ENCODE results near the gene HDAC9. TPM values are rescaled to one million over a fixed set of nuclear protein-coding genes. Genes with fewer than 3 reads are reported as not detected.

Gene HDAC9
- total and polyA plus RNA-seq, 2 of the 13 experiments (the other 11 are each of a cell fraction or from before 2014, with no cell fraction given) = 0.05 to 0.07 TPM

DNA sequence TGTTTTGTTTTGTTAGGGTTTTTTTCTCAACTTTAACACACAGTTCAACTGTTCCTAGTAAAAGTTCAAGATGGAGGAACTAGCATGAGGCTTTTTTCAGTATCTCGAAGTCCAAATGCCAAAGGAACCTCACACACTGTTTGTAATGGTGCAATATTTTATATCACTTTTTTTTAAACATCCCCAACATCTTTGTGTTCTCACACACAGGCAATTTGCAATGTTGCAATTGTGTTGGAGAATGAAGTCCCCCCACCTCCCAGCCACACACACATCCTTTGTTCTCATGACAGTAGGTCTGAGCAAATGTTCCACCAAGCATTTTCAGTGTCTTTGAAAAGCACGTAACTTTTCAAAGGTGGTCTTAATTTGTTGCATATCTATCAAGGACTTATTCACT is 501.0 kb downstream of the HDAC9 start:
- H3K4me1 ChIP-seq (ENCODE audit: insufficient read depth, low read length) = no peaks in the 10 kb centered on the region
- TF ChIP-seq ADNP (CRISPR knock-in tag; IDR thresholded peaks at IDR 0.05) (no peak), KDM1A (CRISPR knock-in tag; IDR thresholded peaks at IDR 0.05) (no peak), KDM3A (CRISPR knock-in tag; IDR thresholded peaks at IDR 0.05; ENCODE audit: low read depth) (no peak)
- TF ChIP-seq, protein P1, sequence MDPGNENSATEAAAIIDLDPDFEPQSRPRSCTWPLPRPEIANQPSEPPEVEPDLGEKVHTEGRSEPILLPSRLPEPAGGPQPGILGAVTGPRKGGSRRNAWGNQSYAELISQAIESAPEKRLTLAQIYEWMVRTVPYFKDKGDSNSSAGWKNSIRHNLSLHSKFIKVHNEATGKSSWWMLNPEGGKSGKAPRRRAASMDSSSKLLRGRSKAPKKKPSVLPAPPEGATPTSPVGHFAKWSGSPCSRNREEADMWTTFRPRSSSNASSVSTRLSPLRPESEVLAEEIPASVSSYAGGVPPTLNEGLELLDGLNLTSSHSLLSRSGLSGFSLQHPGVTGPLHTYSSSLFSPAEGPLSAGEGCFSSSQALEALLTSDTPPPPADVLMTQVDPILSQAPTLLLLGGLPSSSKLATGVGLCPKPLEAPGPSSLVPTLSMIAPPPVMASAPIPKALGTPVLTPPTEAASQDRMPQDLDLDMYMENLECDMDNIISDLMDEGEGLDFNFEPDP (CRISPR knock-in tag; conservative IDR thresholded peaks at IDR 0.05) = no peak
- whole genome bisulfite sequencing (ENCODE audit: low lambda C conversion rate) = 5% methylated on average over 2 of the region's 2 CpGs
- BruUV-seq (replicated peaks) = no TSS peak
- FAIRE-seq (no peak), ATAC-seq (no peak), DNase-seq (ENCODE audit: low spot score) (no peak)
- no peak overlapping the region for H3K9ac ChIP-seq (ENCODE audit: insufficient read depth, low read depth, low read length)
- no peak overlapping the region for H3K4me2 ChIP-seq (ENCODE audit: low read depth, low read length)
- no peak overlapping the region for H3K4me3 ChIP-seq (replicated peaks in 1 of 3; ENCODE audit: insufficient read depth in 1 of 3, low read depth in 2 of 3, low read length in 3 of 3)
- H4K20me1 ChIP-seq (ENCODE audit: insufficient read depth, low read length) = no peaks in the 10 kb centered on the region
- intact Hi-C loops (cut with micrococcal nuclease; ENCODE audit: unreplicated experiment) (no loop called here), in situ Hi-C loops (cut with HindIII; ENCODE audit: extremely low pct_ligation_motif_present, low pct_unique_long_range_greater_than_20kb) (no loop called here)
- no peak overlapping the region for H3K27ac ChIP-seq (ENCODE audit: extremely low read length, insufficient read depth, low read length)
- no peak overlapping the region for H2AFZ ChIP-seq (ENCODE audit: low read length)
- H3K36me3 ChIP-seq (replicated peaks in 1 of 2; ENCODE audit: control insufficient read depth in 1 of 2, insufficient read depth in 2 of 2, low read length in 2 of 2) = no peaks in the 10 kb centered on the region
- H3K27me3 ChIP-seq (ENCODE audit: control insufficient read depth in 1 of 2, insufficient read depth in 2 of 2, low read length in 2 of 2) = no peaks in the 10 kb centered on the region
- H3K79me2 ChIP-seq (ENCODE audit: insufficient read depth, low read length) = no peaks in the 10 kb centered on the region
- CTCF ChIA-PET (ENCODE audit: low intra/inter-chr PET ratio, low total read pairs) = no interaction called here
- POLR2A ChIA-PET = no interaction called here
- H3K9me3 ChIP-seq (ENCODE audit: low read length) = peaks cover 74% of the 10 kb centered on the region

DNA sequence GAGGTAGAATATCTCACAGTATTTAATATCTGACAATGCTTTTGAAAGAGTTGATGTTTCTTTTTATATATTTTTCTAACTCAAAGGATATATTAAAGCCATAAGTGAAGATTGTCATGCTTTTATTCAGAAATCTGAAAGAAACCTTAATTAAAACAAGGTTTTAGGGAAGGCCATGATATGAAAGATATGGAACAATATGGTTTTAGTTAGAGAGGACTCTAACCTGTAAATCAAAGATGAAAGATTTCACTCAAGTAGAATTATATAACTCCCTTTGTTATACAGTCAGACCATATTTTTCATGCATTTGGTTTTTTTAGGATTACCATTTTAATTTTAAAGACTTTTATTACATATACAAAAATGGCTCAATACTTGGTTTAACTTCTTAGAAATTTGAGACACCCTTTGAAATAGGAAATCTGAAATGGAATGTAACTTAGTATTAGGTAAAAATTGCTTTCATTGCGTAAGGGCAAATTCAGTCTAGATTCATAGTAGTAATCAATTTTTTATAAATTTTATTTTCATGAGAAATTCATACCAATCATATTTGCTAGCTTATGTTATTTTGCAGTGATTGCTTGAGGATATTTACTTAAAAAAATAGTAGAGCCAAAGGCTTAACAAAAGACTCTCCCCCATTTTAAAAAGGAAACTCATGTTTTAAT is 502.1 kb downstream of the HDAC9 start:
- intact Hi-C loops (cut with micrococcal nuclease; ENCODE audit: unreplicated experiment) = no loop called here
- BruUV-seq (replicated peaks) = no TSS peak
- no peaks in the 10 kb centered on the region for H3K36me3 ChIP-seq (replicated peaks in 1 of 2; ENCODE audit: control insufficient read depth in 1 of 2, insufficient read depth in 2 of 2, low read length in 2 of 2)
- H3K9me3 ChIP-seq (ENCODE audit: low read length) = peaks cover 76% of the 10 kb centered on the region
- H4K20me1 ChIP-seq (ENCODE audit: insufficient read depth, low read length) = no peaks in the 10 kb centered on the region
- no peak for DNase-seq (ENCODE audit: low spot score)
- no peak for FAIRE-seq
- ChIA-PET CTCF (ENCODE audit: low intra/inter-chr PET ratio, low total read pairs) (no interaction called here), POLR2A (no interaction called here)
- no peak overlapping the region for H2AFZ ChIP-seq (ENCODE audit: low read length)
- no peak for ATAC-seq
- no peak overlapping the region for H3K4me2 ChIP-seq (ENCODE audit: low read depth, low read length)
- H3K27me3 ChIP-seq (ENCODE audit: control insufficient read depth in 1 of 2, insufficient read depth in 2 of 2, low read length in 2 of 2) = no peaks in the 10 kb centered on the region; a peak in 1 of 5 replicates
- H3K9ac ChIP-seq (ENCODE audit: insufficient read depth, low read depth, low read length) = no peak overlapping the region
- 84% methylated on average over 1 of the region's 1 CpG for WGBS (ENCODE audit: low lambda C conversion rate)
- H3K4me3 ChIP-seq (replicated peaks in 1 of 3; ENCODE audit: insufficient read depth in 1 of 3, low read depth in 2 of 3, low read length in 3 of 3) = no peak overlapping the region
- H3K27ac ChIP-seq (ENCODE audit: extremely low read length, insufficient read depth, low read length) = no peak overlapping the region
- H3K79me2 ChIP-seq (ENCODE audit: insufficient read depth, low read length) = no peaks in the 10 kb centered on the region
- in situ Hi-C loops (cut with HindIII; ENCODE audit: extremely low pct_ligation_motif_present, low pct_unique_long_range_greater_than_20kb) = no loop called here
- H3K4me1 ChIP-seq (ENCODE audit: insufficient read depth, low read length) = no peaks in the 10 kb centered on the region
- TF ChIP-seq ZNF761 (CRISPR knock-in tag; conservative IDR thresholded peaks at IDR 0.05) (no peak), MXI1 (IDR thresholded peaks at IDR 0.05; ENCODE audit: borderline replicate concordance, low read depth, low read length) (no peak), RFXAP (CRISPR knock-in tag; IDR thresholded peaks at IDR 0.05; ENCODE audit: borderline replicate concordance) (no peak), ARHGAP35 (CRISPR knock-in tag; IDR thresholded peaks at IDR 0.05; ENCODE audit: borderline replicate concordance) (no peak), ZNF703 (CRISPR knock-in tag; IDR thresholded peaks at IDR 0.05; ENCODE audit: borderline replicate concordance) (no peak), TARDBP (CRISPR knock-in tag; IDR thresholded peaks at IDR 0.05) (no peak)
- TF ChIP-seq, protein P2, sequence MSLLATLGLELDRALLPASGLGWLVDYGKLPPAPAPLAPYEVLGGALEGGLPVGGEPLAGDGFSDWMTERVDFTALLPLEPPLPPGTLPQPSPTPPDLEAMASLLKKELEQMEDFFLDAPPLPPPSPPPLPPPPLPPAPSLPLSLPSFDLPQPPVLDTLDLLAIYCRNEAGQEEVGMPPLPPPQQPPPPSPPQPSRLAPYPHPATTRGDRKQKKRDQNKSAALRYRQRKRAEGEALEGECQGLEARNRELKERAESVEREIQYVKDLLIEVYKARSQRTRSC (CRISPR knock-in tag; IDR thresholded peaks at IDR 0.05; ENCODE audit: low read depth) = no peak
- TF ChIP-seq, protein P3, sequence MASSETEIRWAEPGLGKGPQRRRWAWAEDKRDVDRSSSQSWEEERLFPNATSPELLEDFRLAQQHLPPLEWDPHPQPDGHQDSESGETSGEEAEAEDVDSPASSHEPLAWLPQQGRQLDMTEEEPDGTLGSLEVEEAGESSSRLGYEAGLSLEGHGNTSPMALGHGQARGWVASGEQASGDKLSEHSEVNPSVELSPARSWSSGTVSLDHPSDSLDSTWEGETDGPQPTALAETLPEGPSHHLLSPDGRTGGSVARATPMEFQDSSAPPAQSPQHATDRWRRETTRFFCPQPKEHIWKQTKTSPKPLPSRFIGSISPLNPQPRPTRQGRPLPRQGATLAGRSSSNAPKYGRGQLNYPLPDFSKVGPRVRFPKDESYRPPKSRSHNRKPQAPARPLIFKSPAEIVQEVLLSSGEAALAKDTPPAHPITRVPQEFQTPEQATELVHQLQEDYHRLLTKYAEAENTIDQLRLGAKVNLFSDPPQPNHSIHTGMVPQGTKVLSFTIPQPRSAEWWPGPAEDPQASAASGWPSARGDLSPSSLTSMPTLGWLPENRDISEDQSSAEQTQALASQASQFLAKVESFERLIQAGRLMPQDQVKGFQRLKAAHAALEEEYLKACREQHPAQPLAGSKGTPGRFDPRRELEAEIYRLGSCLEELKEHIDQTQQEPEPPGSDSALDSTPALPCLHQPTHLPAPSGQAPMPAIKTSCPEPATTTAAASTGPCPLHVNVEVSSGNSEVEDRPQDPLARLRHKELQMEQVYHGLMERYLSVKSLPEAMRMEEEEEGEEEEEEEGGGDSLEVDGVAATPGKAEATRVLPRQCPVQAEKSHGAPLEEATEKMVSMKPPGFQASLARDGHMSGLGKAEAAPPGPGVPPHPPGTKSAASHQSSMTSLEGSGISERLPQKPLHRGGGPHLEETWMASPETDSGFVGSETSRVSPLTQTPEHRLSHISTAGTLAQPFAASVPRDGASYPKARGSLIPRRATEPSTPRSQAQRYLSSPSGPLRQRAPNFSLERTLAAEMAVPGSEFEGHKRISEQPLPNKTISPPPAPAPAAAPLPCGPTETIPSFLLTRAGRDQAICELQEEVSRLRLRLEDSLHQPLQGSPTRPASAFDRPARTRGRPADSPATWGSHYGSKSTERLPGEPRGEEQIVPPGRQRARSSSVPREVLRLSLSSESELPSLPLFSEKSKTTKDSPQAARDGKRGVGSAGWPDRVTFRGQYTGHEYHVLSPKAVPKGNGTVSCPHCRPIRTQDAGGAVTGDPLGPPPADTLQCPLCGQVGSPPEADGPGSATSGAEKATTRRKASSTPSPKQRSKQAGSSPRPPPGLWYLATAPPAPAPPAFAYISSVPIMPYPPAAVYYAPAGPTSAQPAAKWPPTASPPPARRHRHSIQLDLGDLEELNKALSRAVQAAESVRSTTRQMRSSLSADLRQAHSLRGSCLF (CRISPR knock-in tag; IDR thresholded peaks at IDR 0.05; ENCODE audit: borderline replicate concordance) = no peak
